H9 (cell line): ENCODE measurements around the gene SLMAP. TPM values are rescaled to one million over a fixed set of nuclear protein-coding genes. Genes with fewer than 3 reads are reported as not detected.

Experiments
- DNase-seq: peaks from one replicate; pipeline ENCODE4 v3.0.0-alpha.2; 2017
- H2AFZ ChIP-seq: one replicate; pipeline ENCODE4 v1.6.1; 2013; ENCODE audit warnings: mild to moderate bottlenecking, low read length, control low read depth, moderate library complexity
- H2AK5ac ChIP-seq: 2 replicates; pipeline ENCODE4 v1.6.1; 2013; ENCODE audit warnings: low read length, control low read depth, mixed read lengths; ENCODE audit not compliant: insufficient read length
- H2BK120ac ChIP-seq: one replicate; pipeline ENCODE4 v1.6.1; 2013; ENCODE audit warnings: low read depth, mild to moderate bottlenecking, low read length, control low read depth, inconsistent platforms; ENCODE audit not compliant: poor library complexity, severe bottlenecking
- H2BK12ac ChIP-seq: 2 replicates; pipeline ENCODE4 v1.6.1; 2013; ENCODE audit warnings: low read length, control low read depth, mixed read lengths, low read depth; ENCODE audit not compliant: insufficient read length
- H2BK15ac ChIP-seq: 2 replicates; pipeline ENCODE4 v1.6.1; 2013; ENCODE audit warnings: low read depth, low read length, control low read depth
- H2BK20ac ChIP-seq: one replicate; pipeline ENCODE4 v1.6.1; 2013; ENCODE audit warnings: low read depth, mild to moderate bottlenecking, low read length, control low read depth, inconsistent platforms; ENCODE audit not compliant: poor library complexity, severe bottlenecking
- H2BK5ac ChIP-seq: 2 replicates; pipeline ENCODE4 v1.6.1; 2013; ENCODE audit warnings: low read length, control low read depth, mixed read lengths; ENCODE audit not compliant: insufficient read length
- H3K14ac ChIP-seq: 2 replicates; pipeline ENCODE4 v1.6.1; 2013; ENCODE audit warnings: low read length, control low read depth; ENCODE audit not compliant: insufficient read depth
- H3K18ac ChIP-seq: 2 replicates; pipeline ENCODE4 v1.6.1; 2013; ENCODE audit warnings: low read depth, mild to moderate bottlenecking, mixed read lengths, low read length, control low read depth; ENCODE audit not compliant: insufficient read length
- H3K23ac ChIP-seq: 2 replicates; pipeline ENCODE4 v1.6.1; 2013; ENCODE audit warnings: low read length, control low read depth, mixed read lengths, low read depth; ENCODE audit not compliant: insufficient read length
- H3K23me2 ChIP-seq: 2 replicates; pipeline ENCODE4 v1.6.1; 2013; ENCODE audit warnings: low read depth, mild to moderate bottlenecking, mixed read lengths, low read length, control low read depth; ENCODE audit not compliant: insufficient read length, poor library complexity, severe bottlenecking
- H3K27ac ChIP-seq: 2 replicates; pipeline ENCODE4 v1.5.1; 2013; ENCODE audit warnings: low read length, control low read depth, mixed read lengths, low read depth; ENCODE audit not compliant: insufficient read length
- H3K27me3 ChIP-seq: 2 replicates; pipeline ENCODE4 v1.6.1; 2013; ENCODE audit warnings: low read length, control low read depth, inconsistent platforms; ENCODE audit not compliant: insufficient read depth
- H3K4ac ChIP-seq: 2 replicates; pipeline ENCODE4 v1.6.1; 2013; ENCODE audit warnings: low read depth, mild to moderate bottlenecking, control low read depth, inconsistent platforms, low read length, moderate library complexity
- H3K4me1 ChIP-seq: 2 replicates; pipeline ENCODE4 v1.6.1; 2013; ENCODE audit warnings: low read length, control low read depth, inconsistent platforms; ENCODE audit not compliant: insufficient read depth
- H3K4me2 ChIP-seq: 2 replicates; pipeline ENCODE4 v1.6.1; 2013; ENCODE audit warnings: low read length, control low read depth, mixed read lengths; ENCODE audit not compliant: insufficient read length, insufficient read depth
- H3K56ac ChIP-seq: 2 replicates; pipeline ENCODE4 v1.6.1; 2013; ENCODE audit warnings: low read depth, mild to moderate bottlenecking, mixed read lengths, low read length, control low read depth; ENCODE audit not compliant: insufficient read length
- H3K79me1 ChIP-seq: 2 replicates; pipeline ENCODE4 v1.6.1; 2013; ENCODE audit warnings: low read depth, mild to moderate bottlenecking, moderate library complexity, low read length, control low read depth, inconsistent platforms; ENCODE audit not compliant: insufficient read depth, poor library complexity, severe bottlenecking
- H3K79me2 ChIP-seq: 2 replicates; pipeline ENCODE4 v1.6.1; 2013; ENCODE audit warnings: low read length, control low read depth, inconsistent platforms; ENCODE audit not compliant: insufficient read depth
- H3K9ac ChIP-seq: 2 replicates; pipeline ENCODE4 v1.6.1; 2013; ENCODE audit warnings: low read length, control low read depth, mixed read lengths; ENCODE audit not compliant: insufficient read length; ENCODE audit errors: extremely low read depth
- H3K9me3 ChIP-seq: one replicate; pipeline ENCODE4 v1.6.1; 2013; ENCODE audit warnings: low read depth, low read length, inconsistent platforms; ENCODE audit not compliant: control insufficient read depth
- H3T11ph ChIP-seq: one replicate; pipeline ENCODE4 v1.6.1; 2013; ENCODE audit warnings: mild to moderate bottlenecking, low read length, control low read depth, inconsistent platforms
- H4K20me1 ChIP-seq: one replicate; pipeline ENCODE4 v1.6.1; 2013; ENCODE audit not compliant: control insufficient read depth, insufficient read length, insufficient read depth
- H4K5ac ChIP-seq: 2 replicates; pipeline ENCODE4 v1.6.1; 2013; ENCODE audit warnings: low read depth, mild to moderate bottlenecking, mixed read lengths, low read length, control low read depth; ENCODE audit not compliant: insufficient read length
- H4K8ac ChIP-seq: replicated peaks from 2 replicates; pipeline ENCODE4 v1.6.1; 2013; ENCODE audit warnings: low read length, control low read depth, mixed read lengths, low read depth; ENCODE audit not compliant: insufficient read length
- H4K91ac ChIP-seq: 2 replicates; pipeline ENCODE4 v1.6.1; 2013; ENCODE audit warnings: low read depth, mild to moderate bottlenecking, moderate library complexity, mixed read lengths, low read length, control low read depth; ENCODE audit not compliant: insufficient read length
- H3K27ac Mint-ChIP-seq, 3 experiments: 2 replicates in 2 of 3; 3 replicates in 1 of 3; pipeline ENCODE4 v1.8.0; 2020 to 2021; ENCODE audit warnings: mixed read lengths in 3 of 3, mild to moderate bottlenecking in 1 of 3, moderate library complexity in 1 of 3
- H3K27me3 Mint-ChIP-seq: 2 replicates; pipeline ENCODE4 v1.8.0; 2021; ENCODE audit warnings: low read depth, mild to moderate bottlenecking, moderate library complexity, mixed read lengths
- H3K36me3 Mint-ChIP-seq, 3 experiments: 2 replicates in 2 of 3; 3 replicates in 1 of 3; pipeline ENCODE4 v1.8.0; 2020 to 2021; ENCODE audit warnings: low read depth in 3 of 3, mixed read lengths in 3 of 3; ENCODE audit not compliant: insufficient read depth in 1 of 3
- H3K4me1 Mint-ChIP-seq, 2 experiments: 2 replicates each; pipeline ENCODE4 v1.8.0; 2020; ENCODE audit warnings: mixed read lengths in 2 of 2
- H3K4me3 Mint-ChIP-seq, 2 experiments: 2 replicates in 1 of 2; 3 replicates in 1 of 2; pipeline ENCODE4 v1.8.0; 2020 to 2021; ENCODE audit warnings: mild to moderate bottlenecking in 2 of 2, mixed read lengths in 2 of 2, moderate library complexity in 1 of 2
- H3K9me3 Mint-ChIP-seq, 2 experiments: 2 replicates in 1 of 2; 3 replicates in 1 of 2; pipeline ENCODE4 v1.8.0; 2020; ENCODE audit warnings: mild to moderate bottlenecking in 2 of 2, mixed read lengths in 2 of 2, moderate library complexity in 1 of 2
- CTCF ChIP-seq: fragments of 200-600 bp; sonication (generic); conservative IDR thresholded peaks from 3 replicates; pipeline ENCODE4 v1.8.0; 2021; ENCODE audit warnings: antibody characterized with exemption, mild to moderate bottlenecking
- WGBS: extraction: QIAGEN DNeasy Blood & Tissue Kit; methylation state at CpG from one replicate; pipeline ENCODE4 v1.1.7; 2013; ENCODE audit warnings: missing lambda C conversion rate, low lambda C conversion rate, mixed read lengths; ENCODE audit not compliant: insufficient read length; ENCODE audit errors: extremely low coverage; 5-methylcytosine and 5-hydroxymethylcytosine counted together
- total RNA-seq: library from RNA; stranded (reverse); gene quantifications from 2 replicates; pipeline ENCODE4 v1.2.1, GENCODE V29; 2021

Gene SLMAP
- total RNA-seq, 1 experiment from 2014 or later, result 65.1 TPM

- Histone ChIP-seq H3K4me2 (no peak overlapping the region), H3K79me1 (no peaks in the 10 kb centered on the region), H4K5ac (no peak overlapping the region), H4K20me1 (no peaks in the 10 kb centered on the region), H3K56ac (no peak overlapping the region), H3K9me3 (no peaks in the 10 kb centered on the region), H3T11ph (no peak overlapping the region), H3K23ac (no peak overlapping the region), H2AK5ac (no peak overlapping the region), H2BK20ac (no peak overlapping the region), H4K91ac (no peak overlapping the region), H4K8ac (no peak overlapping the region), H3K14ac (no peak overlapping the region), H3K18ac (no peak overlapping the region), H3K4ac (no peak overlapping the region), H2BK15ac (no peak overlapping the region), H3K27me3 (no peaks in the 10 kb centered on the region), H3K4me1 (no peaks in the 10 kb centered on the region), H2BK12ac (no peak overlapping the region), H3K27ac (no peak overlapping the region), H3K79me2 (no peaks in the 10 kb centered on the region), H3K9ac (no peak overlapping the region), H2BK120ac (no peak overlapping the region), H2AFZ (no peak overlapping the region), H2BK5ac (no peak overlapping the region), H3K23me2 (no peaks in the 10 kb centered on the region)
- WGBS, result no CpG with 5 or more reads among the region's 3 CpGs
- H3K4me1 Mint-ChIP-seq, result no peaks in the 10 kb centered on the region
- no peak overlapping the region for H3K27ac Mint-ChIP-seq
- peaks cover 4 to 23% (median 16%) of the 10 kb centered on the region in 3 experiments; a peak in 6 of 7 replicates for H3K36me3 Mint-ChIP-seq
- no peak for DNase-seq
- no peaks in the 10 kb centered on the region for H3K27me3 Mint-ChIP-seq
- TF ChIP-seq CTCF, result no peak
- no peaks in the 10 kb centered on the region for H3K9me3 Mint-ChIP-seq
- no peak overlapping the region for H3K4me3 Mint-ChIP-seq
These were observed 137.6 kb downstream of the SLMAP start for GRCh38 chr3:57893668-57894067.
